ENCODE measurements around the gene PHLPP1.
"Not testable (repeated sequence)": the region's sequence is repeated elsewhere in the genome, so short reads cannot be mapped to it uniquely, and the experiment has no call there.

Gene PHLPP1

GRCh38 chr18:62899534-62899933 is 184.2 kb downstream of the PHLPP1 start:
- no peak for DNase-seq

GRCh38 chr18:62900132-62900883 is 185.0 kb downstream of the PHLPP1 start:
- no peak for DNase-seq

- DNase-seq = no peak
Measured at GRCh38 chr18:62902776-62903175, 187.4 kb downstream of the PHLPP1 start.

- no peak for DNase-seq
Measured at GRCh38 chr18:62904396-62905285, 189.3 kb downstream of the PHLPP1 start.

- no peak for DNase-seq
Measured at GRCh38 chr18:62912885-62913284, 197.5 kb downstream of the PHLPP1 start.

- DNase-seq = not testable (repeated sequence)
Measured at GRCh38 chr18:62913824-62914223, 198.5 kb downstream of the PHLPP1 start.

GRCh38 chr18:62914871-62915392 is 199.6 kb downstream of the PHLPP1 start:
- no peak for DNase-seq

GRCh38 chr18:62918361-62918760 is 203.0 kb downstream of the PHLPP1 start:
- DNase-seq = no peak

GRCh38 chr18:62919109-62919838 is 203.9 kb downstream of the PHLPP1 start:
- DNase-seq = no peak

- no peak for DNase-seq
Measured at GRCh38 chr18:62925031-62925688, 209.8 kb downstream of the PHLPP1 start.

GRCh38 chr18:62928326-62928725 is 213.0 kb downstream of the PHLPP1 start:
- DNase-seq = no peak

- DNase-seq = no peak
Measured at GRCh38 chr18:62933261-62933887, 218.0 kb downstream of the PHLPP1 start.

- DNase-seq = no peak
Measured at GRCh38 chr18:62935994-62936393, 220.7 kb downstream of the PHLPP1 start.

- DNase-seq = no peak
Measured at GRCh38 chr18:62937065-62937464, 221.7 kb downstream of the PHLPP1 start.

GRCh38 chr18:62938006-62938405 is 222.7 kb downstream of the PHLPP1 start:
- no peak for DNase-seq

- no peak for DNase-seq
Measured at GRCh38 chr18:62938487-62938886, 223.1 kb downstream of the PHLPP1 start.

GRCh38 chr18:62939433-62939832 is 224.1 kb downstream of the PHLPP1 start:
- DNase-seq = no peak

- DNase-seq = no peak
Measured at GRCh38 chr18:62939926-62940325, 224.6 kb downstream of the PHLPP1 start.

- DNase-seq = no peak
Measured at GRCh38 chr18:62942578-62942977, 227.2 kb downstream of the PHLPP1 start.

- no peak for DNase-seq
Measured at GRCh38 chr18:62944454-62944853, 229.1 kb downstream of the PHLPP1 start.

GRCh38 chr18:62948788-62949187 is 233.4 kb downstream of the PHLPP1 start:
- DNase-seq = no peak

GRCh38 chr18:62950246-62950645 is 234.9 kb downstream of the PHLPP1 start:
- DNase-seq = no peak
